RCC 7860 (cell line): Measurements from ENCODE around the gene SHANK1.
A peak's percentile ranks its signal among the peaks of the same experiment; 100 is the strongest.

ENCODE experiments used
- DNase-seq: peaks from one replicate; pipeline ENCODE4 v3.0.0-alpha.2; 2015; ENCODE audit warnings: low spot score
- FAIRE-seq: peaks from 2 replicates; lab custom pipeline; 2012; peaks lifted over from hg19 to GRCh38; lab: Jason Lieb, UNC

Gene SHANK1

DNA sequence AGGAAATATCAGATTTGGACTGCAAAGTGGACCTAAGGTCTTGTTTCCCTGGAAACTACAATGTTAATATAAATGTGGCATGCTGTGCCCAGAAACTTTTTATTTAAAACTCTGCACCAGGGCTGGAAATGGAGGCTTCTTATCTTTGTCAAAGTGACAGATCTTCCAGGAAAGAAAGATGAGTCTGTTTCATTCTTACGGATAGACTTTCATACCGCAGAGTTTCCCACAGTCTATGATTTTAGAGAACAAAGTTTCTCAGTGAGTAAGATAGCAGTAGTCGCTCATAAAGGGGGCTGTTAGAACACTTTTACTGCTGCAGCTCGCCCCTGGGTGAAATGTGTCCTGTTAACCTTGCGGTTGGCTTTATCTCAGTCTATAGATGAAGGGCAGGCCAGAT lies 10.3 kb upstream of the SHANK1 start:
- no peak for DNase-seq
- FAIRE-seq: no peak

DNA sequence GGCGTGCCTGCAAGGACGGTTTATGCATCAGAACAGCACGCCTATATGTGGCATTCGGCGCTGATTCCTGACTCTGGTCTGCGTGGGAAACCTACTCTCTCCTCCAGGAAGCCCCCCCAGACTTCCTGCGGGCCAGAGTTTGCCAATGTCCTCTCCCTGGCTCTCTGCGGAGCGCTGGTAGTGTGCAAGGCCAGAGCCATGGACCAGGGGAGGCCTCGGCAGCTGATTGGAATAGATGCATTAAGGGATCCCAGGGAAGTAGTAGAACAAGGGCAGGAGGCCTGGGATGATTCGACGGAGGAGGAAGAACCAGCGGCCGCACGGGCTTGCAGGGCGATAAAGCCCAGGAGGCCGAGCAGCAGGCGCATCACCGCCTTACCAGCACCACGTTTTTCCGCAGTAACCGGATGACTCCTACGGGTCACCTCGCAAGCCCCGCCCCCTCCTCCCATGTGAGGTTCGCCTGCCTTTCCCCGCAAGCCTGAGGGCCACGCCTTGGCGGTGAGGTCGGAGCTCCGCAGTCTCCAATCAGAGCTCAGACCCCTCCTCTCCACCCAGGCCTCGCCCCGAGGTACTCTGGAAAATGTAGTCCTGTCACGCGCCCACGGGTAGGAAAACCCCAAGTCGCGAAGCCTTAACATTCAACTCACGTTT lies 8.6 kb upstream of the SHANK1 start:
- no peak for FAIRE-seq
- DNase-seq: no peak

DNA sequence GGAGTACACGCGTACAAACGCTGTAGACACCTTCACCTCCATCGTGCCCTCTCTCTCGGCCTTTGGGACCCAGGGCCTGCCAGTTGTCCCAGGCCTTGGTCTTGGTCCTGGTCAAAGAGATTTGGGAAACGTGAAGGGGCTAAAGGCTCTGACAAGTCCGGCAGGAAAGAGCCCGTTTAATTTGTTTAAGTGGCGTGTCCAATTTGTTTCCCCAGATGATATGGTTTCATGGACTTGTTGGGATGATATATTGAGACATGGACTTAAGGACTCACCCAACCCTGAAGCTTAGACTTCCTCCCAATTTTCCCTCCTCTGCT lies 6.3 kb upstream of the SHANK1 start:
- no peak for FAIRE-seq
- no peak for DNase-seq

DNA sequence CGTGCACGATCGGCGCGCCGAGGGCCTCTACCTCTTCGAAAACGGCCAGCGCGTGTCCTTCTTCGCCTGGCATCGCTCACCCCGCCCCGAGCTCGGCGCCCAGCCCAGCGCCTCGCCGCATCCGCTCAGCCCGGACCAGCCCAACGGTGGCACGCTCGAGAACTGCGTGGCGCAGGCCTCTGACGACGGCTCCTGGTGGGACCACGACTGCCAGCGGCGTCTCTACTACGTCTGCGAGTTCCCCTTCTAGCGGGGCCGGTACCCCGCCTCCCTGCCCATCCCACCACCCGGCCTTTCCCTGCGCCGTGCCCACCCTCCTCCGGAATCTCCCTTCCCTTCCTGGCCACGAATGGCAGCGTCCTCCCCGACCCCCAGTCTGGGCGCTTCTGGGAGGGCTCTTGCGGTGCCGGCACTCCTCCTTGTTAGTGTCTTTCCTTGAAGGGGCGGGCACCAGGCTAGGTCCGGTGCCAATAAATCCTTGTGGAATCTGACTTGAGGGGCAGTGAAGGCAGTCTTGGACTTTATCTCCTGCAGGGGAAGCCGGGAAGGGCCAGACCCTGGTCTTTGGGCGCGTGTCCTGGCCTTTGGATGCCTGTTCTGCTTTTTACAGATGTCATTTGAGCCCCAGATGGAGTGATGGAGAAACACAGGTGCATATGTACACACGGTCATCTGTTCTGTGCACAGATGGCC lies 5.8 kb upstream of the SHANK1 start:
- FAIRE-seq: no peak
- DNase-seq: no peak

DNA sequence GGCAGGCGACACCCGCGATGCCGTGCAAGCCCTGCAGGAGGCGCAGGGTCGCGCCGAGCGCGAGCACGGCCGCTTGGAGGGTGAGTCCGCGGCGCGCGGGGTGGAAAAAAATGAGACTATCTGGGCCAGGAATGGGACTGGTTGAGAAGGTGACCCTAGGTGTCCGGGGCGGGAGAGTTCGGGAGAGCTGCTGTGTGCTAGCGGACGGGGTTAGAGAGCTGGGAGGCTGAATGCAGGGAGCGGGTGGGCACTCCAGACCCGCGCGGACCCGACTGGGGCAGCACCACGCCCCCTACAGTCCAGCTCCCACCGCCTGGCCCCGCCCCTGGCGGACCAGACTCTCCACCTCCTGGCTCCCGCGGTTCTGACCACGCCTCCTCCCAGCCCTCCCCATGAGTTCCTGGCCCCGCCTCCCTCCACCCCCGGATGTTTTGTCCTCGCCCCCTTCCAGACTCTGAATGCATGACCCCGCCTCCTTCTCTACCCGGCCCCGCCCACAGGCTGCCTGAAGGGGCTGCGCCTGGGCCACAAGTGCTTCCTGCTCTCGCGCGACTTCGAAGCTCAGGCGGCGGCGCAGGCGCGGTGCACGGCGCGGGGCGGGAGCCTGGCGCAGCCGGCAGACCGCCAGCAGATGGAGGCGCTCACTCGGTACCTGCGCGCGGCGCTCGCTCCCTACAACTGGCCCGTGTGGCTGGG lies 5.1 kb upstream of the SHANK1 start:
- FAIRE-seq: peak; percentile 68
- peak; percentile 89 for DNase-seq

DNA sequence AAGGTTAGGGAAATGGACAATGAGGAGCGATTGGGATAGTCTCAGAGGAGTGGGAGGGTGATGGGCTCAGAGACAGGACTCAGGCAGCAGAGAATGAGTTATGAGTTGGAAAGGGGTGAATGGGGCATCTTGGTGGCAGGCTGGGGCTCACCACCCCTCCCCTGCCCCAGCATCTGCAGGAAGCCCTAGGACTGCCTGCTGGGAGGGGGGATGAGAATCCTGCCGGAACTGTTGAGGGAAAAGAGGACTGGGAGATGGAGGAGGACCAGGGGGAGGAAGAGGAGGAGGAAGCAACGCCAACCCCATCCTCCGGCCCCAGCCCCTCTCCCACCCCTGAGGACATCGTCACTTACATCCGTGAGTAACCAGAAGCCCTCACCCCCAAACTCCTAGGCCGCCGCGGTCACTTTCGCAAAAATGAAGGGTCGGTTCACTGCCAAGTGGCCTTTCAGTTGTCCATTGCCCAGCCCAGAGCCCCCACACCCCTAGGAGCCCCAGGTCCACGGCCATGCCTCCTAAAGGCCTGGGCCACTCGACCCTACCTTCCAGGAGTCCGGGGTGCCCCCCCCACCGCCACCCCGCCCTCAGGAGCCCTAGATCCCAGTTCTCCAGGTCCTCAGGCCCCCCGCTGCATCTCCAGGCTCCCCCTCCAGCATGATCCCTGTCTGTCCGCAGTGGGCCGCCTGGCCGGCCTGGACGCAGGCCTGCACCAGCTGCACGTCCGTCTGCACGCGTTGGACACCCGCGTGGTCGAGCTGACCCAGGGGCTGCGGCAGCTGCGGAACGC lies 4.3 kb upstream of the SHANK1 start:
- no peak for DNase-seq

DNA sequence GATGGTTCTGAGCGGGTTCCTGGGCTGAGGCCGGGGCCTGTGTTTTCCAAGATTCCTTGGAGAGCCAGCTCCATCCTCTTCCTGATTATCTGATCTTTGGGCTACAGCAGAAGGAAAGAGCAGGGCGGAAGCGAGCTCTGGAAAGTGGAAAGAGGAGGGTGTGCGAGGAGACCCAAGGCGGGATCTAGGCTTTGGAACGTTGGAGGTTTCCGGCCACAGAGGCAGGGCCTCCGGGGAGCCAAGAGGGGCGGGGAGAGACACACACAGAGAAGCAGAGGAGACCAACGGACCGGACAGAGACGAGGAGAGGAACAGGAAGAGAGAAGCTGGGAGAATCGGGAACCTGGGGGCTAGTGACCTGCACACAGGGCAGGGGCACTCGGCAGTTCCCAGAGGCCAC lies 3.5 kb upstream of the SHANK1 start, which contains the start of gene CLEC11A:
CLEC11A (plus strand) TSS at position 296 of the 400 bp plus-strand sequence. CDS start 162 bp downstream, outside the sequence.
- FAIRE-seq (no peak), DNase-seq (no peak)

More for the DNA sequence above, 4.3 kb upstream of the SHANK1 start:
- FAIRE-seq: no peak

DNA sequence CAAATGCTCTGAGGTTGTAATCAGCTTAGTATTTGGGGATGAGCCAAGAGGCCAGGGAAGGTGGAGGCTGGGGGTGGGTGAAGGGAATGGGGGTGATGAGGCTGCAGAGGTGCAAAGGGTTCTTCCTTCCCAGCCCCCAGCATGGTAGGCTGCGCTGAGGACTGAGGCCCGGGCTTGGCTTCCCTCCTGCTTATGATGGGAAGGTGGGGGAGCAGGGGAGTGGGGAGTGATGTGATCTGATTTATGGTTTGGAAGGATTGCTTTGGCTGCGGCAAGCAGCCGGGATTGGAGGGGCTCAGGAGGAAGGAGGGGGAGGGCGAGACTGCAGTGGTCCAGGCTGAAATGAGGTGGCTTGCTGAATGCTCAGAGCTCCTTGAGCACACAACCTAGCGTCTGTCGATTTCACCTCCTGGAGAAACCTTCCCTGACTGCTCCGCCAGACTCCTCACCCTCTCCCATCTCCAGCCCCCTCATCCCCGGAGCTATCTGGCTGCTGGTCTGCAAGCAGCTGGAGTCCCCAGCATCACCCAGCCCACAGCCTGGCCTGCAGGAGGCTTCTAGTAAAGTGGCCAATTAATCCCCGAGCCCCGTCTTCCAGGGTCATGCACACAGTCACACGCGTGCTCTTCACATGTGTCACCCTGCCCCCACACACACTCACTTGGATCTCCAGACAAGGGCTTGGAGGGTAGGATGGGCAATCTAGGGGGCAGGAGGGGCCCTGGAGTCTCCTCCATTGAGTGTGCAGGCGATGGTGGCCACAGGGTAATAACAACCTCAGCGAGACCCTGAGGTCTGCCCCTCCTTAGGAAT lies 2.8 kb upstream of the SHANK1 start:
- FAIRE-seq (no peak), DNase-seq (no peak)

DNA sequence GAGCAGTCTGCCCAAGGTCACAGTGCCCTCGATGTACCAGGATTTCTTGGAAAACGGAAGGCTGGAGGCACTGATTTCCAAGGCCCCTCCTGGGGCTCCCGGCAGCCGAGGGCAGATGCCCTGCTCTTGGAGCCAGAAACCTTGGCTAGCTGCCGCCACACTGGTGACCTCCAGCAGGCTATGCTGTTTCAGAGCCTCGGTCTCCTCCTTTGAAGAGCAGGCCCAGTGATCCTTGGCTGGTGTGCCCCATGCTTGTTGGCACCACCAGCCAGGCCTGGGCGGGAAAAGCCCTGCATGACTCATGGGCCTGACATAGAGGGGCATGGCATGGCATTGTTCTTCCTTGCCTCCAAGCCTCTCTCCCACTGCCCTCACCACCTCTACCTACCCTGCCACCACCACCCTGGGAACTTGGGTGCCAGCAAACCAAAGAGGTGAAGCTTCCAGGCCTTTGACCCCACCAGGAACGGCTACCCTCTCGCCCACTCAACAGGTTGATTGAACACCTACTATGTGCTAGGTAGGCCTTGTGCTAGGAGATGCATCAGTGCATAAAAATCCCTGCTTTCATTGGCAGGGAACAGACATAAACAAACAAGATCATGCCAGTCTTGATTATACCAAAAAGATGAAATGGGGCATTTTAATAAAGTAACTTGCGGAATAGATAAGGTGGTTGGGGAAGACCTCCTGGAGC lies 2.0 kb upstream of the SHANK1 start:
- DNase-seq: no peak
- no peak for FAIRE-seq

DNA sequence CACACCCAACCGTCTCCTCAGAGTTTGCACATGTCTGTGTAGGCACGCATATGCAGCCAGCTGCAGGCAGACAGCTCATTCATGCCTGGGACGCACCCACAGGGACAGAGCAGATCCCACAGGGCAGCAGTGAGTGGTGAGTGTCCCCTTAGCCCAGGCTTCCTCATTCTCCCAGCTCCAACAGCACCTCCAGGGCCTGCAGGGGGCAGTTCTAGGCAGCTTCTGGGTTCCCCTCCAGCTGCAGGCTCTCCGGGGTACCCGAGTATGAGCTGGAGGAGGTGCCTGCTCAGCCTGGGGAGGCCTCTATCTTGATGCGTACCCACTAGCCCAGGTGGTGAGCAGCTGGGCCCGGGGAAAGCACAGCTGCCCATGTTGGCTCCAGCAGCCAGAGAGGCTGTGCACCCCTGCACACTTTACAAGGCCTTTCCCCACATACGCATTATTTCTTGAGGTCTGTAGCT lies 1.3 kb upstream of the SHANK1 start:
- FAIRE-seq (no peak), DNase-seq (no peak)

DNA sequence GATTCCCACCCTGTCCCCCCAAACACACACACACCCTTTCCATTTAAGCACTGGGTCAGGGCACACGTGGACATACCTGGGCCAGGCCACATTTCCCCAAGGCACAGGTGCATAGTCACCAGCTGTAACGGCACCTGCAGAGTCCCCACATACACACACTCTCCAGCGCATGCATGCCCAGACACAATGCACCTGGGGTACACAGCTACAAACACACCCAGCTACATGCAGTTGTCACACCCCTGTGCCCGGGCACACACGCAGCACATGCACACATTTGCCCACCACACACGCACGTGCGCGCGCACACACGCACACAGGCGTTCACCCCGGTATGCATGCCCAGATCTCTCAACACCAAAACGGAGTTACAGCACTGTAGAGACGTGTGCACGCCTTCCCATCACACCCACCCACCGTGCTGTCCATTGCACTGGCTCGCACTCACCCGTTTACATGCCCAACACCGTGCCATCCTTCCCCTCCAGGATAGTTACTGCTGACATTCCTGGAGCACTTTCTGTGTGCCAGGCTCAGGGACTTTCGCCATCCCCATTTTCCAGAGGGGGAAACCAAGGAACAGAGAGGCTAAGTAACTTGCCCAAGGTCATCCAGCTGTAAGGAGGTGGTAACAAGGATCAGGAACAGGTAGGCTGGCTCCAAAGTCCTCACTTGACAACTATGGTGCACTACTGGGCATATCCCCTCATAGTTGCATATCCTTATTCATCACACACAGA lies 749 bp upstream of the SHANK1 start:
- FAIRE-seq (no peak), DNase-seq (no peak)

DNA sequence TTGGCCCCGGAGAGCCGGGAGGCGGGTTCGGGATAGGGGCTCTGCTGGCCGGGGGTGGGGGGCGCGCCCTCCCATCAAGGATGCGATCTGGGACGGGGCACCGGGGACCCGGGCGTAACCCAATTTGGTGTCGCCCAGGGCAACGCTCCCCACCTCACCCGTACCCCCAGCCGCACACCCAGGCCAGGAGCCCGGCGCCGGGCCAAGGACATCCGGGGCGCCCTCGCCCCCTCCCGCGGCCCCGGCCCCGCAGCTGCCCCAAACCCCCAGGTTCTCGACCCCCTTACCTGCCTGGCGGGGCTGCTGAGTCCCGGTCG lies 525 bp downstream of the SHANK1 start:
- DNase-seq (no peak), FAIRE-seq (no peak)

DNA sequence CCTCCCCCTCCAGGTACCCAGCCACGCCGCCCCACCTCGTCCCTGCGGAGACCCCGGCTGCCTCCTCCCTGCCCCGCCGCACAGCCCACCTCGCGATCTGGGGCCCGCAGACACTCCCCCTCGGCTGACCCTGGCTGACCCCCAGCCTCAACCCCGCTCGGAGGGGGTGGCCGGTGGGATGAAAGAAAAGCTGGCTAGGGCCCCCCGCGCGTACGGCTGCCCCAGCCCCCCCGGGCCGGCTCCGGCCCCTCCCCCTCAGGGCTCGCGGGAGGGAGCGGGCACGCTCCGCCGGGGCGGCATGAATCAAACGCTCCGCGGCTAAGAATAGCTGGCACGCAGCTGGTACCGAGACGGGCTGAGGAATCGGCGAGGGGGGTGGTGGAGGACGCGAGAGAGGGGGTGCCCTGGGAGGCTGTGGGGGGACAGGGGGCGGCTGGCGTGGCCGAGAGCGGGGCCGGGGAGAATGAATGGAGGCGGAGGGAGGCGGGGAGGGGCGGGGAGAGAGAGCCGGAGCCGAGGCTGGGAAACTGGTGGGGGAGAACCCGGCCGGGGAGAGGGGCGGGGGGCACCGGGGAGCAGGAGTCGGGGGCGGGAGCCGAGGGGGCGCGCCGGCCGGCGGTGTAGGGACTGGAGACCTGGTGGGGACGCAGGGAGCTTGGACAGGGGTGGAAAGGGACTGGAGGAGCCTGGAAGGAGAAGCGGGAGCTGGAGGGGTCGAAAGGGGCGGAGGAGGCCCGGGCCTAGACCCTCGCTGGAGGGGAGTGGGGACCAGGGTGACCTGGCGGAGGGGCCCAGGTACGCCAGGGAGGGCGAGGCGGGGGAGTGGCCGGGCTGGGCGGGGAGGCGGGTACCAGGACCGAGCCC lies 1.1 kb downstream of the SHANK1 start:
- FAIRE-seq (no peak), DNase-seq (no peak)

DNA sequence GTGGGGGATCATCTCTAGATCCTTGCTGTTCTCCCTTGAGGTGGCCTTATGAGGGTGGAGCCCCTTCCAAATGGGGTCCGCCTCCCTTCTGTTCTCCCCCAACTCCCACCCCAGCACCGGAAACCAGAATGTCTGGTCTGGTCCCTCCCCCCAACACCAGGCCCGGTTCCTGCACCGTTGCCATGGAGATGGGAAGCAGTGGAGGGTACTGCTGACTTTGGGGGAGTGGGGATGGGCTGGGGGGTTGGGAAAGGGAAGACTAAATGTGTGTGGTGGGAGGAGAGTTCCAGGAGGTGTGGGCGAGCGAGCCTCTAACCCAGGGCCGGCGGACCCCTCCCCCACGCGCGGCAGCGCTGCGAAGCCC lies 1.7 kb downstream of the SHANK1 start:
- no peak for FAIRE-seq
- DNase-seq: no peak

DNA sequence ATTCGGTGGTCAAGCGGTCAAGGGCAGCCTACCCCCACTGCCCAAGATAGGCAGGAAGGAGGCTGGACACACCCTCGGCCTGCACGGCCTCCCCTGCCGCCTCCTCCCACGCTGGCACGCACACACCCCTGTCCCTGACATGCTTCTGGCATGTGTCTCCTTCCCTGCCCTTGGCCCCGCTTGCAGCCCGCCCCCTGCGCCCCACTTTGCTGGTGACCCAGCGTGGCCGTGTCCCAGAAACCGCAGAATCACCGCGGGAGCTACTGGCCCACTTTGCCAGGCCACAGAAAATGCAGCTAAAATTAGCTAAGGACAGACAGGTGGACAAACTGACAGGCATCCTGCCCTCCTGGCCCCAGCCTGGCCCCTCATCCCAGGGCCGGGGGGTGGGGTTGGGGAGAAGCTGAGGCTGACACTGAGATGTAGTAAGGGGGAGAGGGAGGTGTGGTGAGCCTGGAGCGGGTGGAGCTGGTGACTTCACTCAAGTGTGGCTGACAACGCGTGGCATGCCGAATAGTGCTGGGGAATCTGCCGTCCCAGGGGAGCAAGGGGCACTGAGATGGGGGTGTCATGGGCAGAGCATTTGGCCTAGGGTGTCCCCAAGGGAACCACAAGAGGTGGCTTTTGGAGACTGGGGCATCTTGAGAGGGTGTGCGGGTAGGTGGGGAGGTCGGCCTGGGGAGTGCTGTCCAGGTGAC lies 2.4 kb downstream of the SHANK1 start:
- no peak for FAIRE-seq
- no peak for DNase-seq

DNA sequence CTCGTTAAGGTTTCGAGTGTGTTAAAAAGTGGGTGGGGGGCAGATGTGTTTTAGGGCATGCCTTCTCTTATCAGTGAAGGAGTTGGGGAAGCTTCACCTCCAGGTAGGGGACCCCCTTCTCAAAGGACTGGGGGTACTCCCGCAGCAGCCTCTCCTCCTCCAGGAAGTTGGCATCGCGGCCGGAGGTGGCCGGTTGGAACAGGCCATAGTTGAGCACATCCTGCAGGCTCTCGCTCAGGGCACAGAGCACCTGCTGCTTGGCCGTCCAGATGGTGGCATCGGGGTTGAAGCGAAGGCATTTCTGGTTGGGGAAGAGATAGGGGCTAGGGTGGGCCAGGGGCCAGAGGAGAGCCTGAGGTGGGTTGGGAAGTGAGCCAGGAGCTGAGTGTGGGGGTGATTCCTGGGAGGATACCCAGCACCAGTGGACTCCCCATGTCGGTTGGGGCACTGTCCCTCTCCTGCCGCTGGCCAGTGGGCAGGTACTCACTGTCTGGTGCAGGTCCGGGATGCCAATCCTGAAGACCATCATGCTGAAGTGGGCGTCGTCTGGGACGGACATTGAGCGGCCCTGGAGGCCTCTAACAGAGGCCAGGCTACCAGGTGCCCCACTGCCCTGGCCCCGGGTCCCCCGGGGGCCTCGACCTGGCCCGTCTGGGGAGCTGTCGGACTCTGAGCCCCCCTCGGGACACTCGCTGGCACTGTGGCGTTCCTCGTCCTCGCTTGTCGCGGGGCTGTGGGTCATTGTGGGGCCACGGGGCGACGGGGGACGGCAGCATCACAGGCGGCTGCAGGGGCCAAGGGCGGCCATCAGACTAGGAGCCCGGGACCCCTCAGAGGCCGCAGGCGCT lies 3.2 kb downstream of the SHANK1 start:
- DNase-seq: no peak
- no peak for FAIRE-seq
